ENCODE measurements around the gene KIF21B. TPM values are rescaled to one million over a fixed set of nuclear protein-coding genes. Genes with fewer than 3 reads are reported as not detected.

KIF21B gene, protein sequence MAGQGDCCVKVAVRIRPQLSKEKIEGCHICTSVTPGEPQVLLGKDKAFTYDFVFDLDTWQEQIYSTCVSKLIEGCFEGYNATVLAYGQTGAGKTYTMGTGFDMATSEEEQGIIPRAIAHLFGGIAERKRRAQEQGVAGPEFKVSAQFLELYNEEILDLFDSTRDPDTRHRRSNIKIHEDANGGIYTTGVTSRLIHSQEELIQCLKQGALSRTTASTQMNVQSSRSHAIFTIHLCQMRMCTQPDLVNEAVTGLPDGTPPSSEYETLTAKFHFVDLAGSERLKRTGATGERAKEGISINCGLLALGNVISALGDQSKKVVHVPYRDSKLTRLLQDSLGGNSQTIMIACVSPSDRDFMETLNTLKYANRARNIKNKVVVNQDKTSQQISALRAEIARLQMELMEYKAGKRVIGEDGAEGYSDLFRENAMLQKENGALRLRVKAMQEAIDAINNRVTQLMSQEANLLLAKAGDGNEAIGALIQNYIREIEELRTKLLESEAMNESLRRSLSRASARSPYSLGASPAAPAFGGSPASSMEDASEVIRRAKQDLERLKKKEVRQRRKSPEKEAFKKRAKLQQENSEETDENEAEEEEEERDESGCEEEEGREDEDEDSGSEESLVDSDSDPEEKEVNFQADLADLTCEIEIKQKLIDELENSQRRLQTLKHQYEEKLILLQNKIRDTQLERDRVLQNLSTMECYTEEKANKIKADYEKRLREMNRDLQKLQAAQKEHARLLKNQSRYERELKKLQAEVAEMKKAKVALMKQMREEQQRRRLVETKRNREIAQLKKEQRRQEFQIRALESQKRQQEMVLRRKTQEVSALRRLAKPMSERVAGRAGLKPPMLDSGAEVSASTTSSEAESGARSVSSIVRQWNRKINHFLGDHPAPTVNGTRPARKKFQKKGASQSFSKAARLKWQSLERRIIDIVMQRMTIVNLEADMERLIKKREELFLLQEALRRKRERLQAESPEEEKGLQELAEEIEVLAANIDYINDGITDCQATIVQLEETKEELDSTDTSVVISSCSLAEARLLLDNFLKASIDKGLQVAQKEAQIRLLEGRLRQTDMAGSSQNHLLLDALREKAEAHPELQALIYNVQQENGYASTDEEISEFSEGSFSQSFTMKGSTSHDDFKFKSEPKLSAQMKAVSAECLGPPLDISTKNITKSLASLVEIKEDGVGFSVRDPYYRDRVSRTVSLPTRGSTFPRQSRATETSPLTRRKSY (N-terminal part only)
- 0.43 TPM for total RNA-seq
- long read RNA-seq, result 0 reads

DNA sequence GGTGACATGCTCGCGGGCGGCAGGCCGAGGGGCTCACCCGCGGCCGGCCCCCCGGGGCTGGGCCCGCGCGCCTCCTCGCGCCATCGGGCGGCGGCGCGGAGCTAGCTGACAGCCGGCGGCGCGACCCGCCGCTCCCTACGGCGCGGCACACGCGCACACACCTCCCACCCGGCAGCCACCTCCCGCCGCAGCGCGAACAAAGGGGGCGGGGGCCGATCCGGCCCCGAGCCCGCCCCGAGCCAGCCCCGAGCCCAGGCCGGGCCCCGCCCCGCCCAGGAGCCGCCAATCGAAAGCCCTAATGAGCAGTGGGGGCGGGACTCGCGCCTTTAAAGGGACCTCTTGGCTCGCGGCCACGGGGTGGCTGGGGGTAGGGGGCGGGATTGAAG lies at the start of gene KIF21B:
Gene KIF21B (minus strand): TSS at position 198 of the 386 bp plus-strand sequence. CDS start 331 bp downstream, outside the sequence.
- peak; percentile 93 for DNase-seq (ENCODE audit: missing footprints)
- ATAC-seq, result peak; percentile 89
- intact Hi-C loops (cut with DNase I), result loop anchor here (5.0 kb wide), 1 partner anchor 51 kb away; no protein-coding TSS in a partner anchor

DNA sequence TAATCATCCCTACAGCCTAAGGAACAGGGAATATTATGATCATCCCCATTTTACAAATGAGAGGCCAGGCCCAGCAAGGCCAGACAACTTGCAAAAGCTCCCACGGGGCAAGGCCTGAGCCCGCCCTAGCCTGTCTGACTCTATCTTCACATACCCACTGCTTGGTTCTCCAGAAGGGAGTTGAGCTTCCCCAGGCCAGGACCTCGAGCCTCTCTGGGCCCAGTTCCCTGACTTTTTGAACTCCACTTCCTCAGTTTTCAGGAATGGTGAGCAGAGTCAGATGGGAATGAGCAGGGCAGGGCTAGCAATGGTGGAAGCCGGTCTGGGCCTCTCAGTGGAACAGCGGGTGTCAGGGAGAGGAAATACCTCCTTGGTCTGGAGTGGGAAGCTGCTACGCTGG lies 49.4 kb upstream of the KIF21B start:
- DNase-seq (ENCODE audit: missing footprints) (peak; percentile 52), ATAC-seq (peak; percentile 33)
- intact Hi-C loops (cut with DNase I), result no loop called here

DNA sequence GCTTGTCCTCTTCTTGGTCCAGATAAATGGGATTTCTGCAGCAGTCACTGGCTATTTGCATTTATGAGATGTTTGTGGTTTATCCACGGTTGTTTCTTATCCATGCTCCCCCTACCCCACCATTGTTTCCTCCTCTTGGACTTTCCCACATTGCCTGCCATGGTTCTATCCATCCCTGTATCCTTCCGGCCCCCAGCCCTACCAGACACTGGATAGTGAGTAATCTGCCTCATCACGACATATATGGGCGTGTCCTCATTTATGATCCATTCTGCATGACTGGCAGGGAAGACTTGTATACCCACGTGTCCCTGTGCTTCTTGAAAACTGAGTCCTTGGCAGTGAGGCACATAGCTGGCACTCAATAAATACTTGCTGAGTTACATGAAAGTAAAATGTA lies 48.6 kb upstream of the KIF21B start:
- no peak for ATAC-seq
- intact Hi-C loops (cut with DNase I), result no loop called here
- DNase-seq (ENCODE audit: missing footprints), result peak; percentile 32

DNA sequence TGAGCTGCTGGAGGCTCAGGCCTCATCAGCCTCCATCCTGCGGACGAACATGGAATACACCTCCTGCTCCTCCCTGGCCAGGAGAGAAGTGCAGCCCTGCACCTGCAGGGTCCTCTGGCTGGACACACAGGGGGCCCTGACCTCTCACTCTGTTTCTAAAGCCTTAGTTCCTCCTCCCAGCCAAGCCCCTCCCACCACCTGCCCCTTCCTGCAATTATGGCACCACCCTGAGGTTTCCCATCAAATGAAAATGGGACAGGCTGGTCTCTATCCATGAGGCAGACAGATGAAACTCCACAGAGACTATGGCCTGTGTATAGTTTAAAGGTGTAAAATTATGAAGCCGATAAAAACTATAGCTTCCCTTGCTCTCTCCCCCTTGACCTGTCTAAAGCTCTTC lies 46.1 kb upstream of the KIF21B start:
- intact Hi-C loops (cut with DNase I), result no loop called here
- DNase-seq (ENCODE audit: missing footprints), result no peak
- no peak for ATAC-seq

DNA sequence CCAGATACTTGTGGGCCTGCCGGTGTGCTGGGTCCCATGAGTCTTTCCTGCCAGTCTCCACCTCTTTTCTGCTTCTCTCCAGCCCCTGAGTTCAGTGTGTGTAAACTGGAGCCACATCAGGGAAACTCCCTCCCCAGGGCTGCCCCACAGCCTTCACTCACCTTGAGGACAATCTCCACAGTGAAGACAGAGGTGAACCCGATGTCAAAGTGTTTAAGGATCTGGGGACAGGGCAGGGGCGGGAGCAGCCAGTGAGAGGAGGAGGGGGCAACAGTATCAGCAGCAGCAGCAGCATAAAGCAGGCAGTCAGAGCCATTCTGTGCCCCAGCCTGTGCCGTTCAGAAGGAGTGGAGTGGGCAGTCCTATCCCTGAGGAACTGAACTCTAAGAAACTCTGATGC lies 45.5 kb upstream of the KIF21B start:
- intact Hi-C loops (cut with DNase I), result no loop called here
- ATAC-seq, result no peak

DNA sequence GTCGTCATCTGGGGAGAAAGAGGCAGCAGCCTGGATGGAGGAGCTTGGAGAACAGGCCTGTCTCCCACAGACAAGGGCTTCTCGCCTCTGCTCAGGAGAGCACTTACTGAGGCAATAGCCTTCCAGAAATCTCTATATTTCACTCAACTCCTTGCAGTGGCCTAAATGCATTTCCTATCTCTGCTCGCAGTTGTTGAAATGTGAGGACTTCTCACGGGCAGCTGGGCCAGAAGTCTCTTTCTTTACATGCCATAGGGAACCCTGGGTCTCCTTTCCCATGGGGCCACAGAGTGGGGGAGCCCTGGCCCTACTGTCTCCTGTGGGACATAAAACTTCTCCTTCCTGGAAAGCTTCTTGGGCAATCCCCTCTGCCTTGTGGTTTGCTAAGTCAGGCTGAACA lies 43.5 kb upstream of the KIF21B start:
- no peak for ATAC-seq
- intact Hi-C loops (cut with DNase I), result no loop called here
- DNase-seq (ENCODE audit: missing footprints), result no peak

More for the DNA sequence above, 45.5 kb upstream of the KIF21B start:
- DNase-seq (ENCODE audit: missing footprints), result no peak

DNA sequence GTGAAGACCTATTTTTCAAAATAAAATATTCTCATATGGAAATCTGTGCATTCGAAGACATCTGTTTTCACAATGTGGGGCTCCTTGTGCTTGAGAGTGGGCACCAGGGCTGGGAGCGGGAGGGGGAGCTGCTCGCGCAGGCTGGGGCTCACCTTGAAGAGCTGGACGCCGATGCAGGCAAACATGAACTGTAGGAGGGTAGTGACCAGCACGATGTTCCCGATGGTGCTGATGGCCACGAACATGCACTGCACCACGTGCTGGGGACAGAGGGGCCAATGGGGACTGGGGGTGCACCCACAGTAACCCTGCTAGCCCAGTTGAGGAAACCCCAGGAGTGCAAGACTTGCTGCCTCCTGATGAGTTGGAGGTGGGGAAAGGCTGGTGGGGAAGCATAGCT lies 42.2 kb upstream of the KIF21B start:
- intact Hi-C loops (cut with DNase I), result no loop called here
- no peak for ATAC-seq
- DNase-seq (ENCODE audit: missing footprints), result no peak

DNA sequence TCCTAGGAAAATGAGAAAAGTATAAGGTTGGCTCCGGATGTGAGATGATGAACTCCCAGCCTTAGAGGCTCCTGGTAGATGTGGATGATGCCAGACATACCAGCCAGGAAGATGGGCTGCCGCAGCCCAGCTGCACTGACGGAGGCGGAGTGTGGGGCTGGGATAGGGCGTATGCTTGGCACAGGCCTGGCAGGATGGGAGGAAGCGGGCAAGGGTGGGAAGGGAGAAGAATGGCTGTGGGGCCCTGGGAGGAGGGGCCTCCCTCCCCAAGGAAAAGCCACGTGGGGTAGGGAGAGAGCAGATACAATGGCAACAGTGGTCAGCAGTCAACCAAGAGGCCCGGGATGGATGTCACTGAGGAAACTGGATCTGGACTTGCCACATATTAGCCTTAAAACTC lies 41.3 kb upstream of the KIF21B start:
- ATAC-seq, result no peak
- intact Hi-C loops (cut with DNase I), result no loop called here
- DNase-seq (ENCODE audit: missing footprints), result no peak

DNA sequence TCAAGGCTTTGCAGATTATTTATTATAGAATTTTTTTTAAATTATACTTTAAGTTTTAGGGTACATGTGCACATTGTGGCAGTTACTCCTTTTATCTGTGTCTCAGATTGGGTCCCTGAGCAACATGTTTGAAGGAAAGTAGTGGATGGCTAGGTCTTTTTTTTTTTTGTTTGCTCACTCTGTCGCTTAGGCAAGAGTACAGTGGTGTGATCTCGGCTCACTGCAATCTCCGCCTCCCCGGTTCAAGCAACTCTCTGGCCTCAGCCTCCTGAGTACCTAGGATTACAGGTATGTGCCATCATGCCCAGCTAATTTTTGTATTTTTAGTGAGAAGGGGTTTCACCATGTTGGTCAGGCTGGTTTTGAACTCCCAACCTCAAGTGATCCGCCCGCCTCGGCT lies 39.6 kb upstream of the KIF21B start:
- ATAC-seq, result no peak
- DNase-seq (ENCODE audit: missing footprints), result no peak
- intact Hi-C loops (cut with DNase I), result no loop called here

DNA sequence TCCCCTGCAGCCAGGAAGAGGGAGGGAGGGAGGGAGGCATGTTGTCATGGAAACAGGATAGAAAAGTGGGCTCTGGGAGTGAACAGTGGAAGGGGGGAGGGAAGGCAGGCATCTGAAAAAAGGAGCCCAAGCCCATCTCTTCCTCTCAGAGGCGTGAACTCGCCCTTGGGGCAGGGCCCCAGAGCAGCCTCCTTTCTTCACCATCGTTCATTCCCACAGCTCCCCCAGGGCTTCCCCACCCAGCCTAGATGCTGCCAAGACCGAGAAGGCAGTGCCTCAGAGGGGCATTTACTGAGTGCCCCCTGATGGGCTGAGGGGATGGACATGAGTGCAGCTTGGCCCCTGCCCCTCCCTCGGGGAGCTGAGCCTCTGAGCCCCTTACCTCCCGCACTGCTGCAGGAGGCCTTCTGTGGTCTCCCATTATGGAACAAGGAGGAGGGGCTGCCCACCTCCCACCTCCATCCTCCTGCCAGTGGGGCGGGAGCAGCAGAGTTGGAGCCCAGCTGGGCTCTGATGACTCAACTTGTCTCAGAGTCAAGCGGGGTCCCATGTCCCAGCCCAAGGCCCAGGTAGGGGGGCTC lies 39.1 kb upstream of the KIF21B start:
- ATAC-seq (no peak), DNase-seq (ENCODE audit: missing footprints) (no peak)
- intact Hi-C loops (cut with DNase I), result no loop called here

DNA sequence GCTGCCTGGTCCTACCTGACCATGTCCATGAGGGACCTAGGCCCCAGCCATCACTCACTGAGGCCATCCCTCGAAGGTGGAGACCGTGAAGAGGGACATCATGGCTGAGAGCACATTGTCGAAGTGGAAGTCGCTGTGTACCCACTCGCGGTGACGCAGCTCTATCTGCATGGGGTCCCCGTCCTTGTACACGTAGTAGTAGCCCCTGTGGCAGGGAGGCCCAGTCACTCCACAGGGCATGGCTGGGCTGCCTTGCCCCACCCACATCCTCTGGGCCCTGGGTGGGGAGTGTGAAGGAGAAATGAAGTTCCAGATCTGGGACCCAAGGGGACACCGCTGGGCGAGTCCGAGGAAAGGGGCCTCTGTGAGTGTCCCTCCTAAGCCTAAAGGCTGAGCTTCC lies 38.4 kb upstream of the KIF21B start:
- intact Hi-C loops (cut with DNase I), result no loop called here
- no peak for ATAC-seq
- no peak for DNase-seq (ENCODE audit: missing footprints)

DNA sequence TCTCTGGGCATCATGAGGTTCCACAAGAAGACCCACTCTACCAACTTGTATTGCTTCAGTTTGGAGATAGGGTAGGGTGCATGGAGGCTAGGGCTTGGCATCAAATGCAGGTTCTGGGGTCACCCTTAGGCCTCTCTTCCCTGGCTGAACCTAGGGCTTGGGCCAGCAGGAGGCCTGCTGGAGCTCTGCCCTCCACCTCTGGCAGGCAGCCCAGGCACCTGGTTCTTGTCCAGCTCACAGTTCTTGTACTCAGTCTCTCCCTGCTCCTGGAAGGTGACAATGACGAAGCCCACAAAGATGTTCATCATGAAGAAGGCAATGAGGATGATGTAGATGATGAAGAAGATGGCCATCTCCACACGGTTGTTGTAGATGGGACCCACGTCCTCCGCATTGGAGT lies 37.5 kb upstream of the KIF21B start:
- no peak for DNase-seq (ENCODE audit: missing footprints)
- peak; percentile 42 for ATAC-seq
- intact Hi-C loops (cut with DNase I), result no loop called here

DNA sequence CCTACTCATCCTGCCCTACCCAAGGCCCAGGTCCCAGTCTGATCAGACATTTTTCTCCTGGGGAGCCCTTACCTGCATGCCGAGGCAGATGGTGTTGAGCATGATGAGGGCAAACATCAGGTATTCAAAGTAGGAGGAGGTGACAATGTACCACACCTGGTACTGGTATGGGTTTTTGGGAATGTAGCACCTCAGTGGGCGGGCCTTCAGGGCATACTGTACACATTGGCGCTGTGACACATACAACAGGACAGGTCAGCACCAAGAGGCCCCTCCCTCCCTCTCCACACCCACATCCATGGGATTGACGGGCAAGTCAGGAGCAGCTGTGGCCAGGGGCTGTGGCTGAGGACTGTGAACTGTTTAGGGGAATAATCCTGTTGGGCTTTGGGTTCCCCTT lies 37.1 kb upstream of the KIF21B start:
- peak; percentile 12 for ATAC-seq

DNA sequence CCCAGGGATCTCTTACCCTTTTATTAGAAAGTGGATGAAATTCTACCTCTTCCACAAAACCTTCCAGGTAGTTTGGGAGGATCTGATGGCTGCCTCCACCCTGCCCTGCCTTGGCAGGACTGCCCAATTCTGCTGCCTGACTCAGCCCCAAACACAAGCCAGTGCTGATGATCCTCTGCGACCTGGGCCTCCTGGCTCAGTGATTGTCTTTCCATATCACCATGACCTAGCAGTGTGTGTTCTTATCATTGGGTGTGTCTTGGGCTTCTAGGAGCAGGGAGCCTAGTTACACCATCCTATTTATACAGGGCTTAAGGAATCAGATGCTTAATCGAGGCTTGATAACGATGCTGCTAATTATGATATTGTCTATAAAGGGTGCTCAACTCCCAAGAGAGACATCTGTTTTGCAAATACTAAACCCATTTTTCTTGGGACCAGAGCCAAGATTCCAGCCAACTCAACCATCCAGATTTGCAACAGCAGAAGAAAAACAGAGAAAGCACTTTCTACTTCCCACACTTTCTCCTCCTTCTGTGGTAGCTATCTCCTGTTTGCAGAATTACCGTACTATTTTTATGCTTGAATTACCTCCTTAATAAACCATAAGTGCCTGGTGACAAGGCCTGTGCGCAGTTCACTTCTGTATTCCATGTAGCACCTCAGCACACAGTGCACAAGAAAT lies 36.5 kb upstream of the KIF21B start:
- ATAC-seq, result no peak
- DNase-seq (ENCODE audit: missing footprints), result no peak
- intact Hi-C loops (cut with DNase I), result no loop called here

More for the DNA sequence above, 37.1 kb upstream of the KIF21B start:
- intact Hi-C loops (cut with DNase I), result no loop called here
- no peak for DNase-seq (ENCODE audit: missing footprints)

DNA sequence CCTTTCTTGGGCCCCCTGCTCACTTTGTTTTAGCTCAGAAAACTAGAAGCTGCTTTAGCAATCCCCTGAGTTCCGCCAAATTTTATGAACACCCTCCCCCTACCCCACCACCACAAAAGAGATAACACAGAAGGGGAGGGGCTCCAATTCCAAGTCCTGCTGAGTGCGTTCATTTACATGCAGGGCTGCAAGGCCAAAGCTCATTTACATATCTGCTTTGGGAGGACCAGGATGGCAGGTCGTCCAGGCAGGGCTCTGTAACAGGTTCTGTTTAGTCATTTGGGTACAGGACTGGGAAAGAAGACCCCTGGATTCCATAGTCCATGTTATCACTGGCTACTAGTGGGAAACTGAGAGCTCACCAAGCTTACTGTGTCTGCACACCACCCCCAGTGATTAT lies 35.9 kb upstream of the KIF21B start:
- DNase-seq (ENCODE audit: missing footprints) (peak; percentile 11), ATAC-seq (no peak)
- intact Hi-C loops (cut with DNase I), result no loop called here

DNA sequence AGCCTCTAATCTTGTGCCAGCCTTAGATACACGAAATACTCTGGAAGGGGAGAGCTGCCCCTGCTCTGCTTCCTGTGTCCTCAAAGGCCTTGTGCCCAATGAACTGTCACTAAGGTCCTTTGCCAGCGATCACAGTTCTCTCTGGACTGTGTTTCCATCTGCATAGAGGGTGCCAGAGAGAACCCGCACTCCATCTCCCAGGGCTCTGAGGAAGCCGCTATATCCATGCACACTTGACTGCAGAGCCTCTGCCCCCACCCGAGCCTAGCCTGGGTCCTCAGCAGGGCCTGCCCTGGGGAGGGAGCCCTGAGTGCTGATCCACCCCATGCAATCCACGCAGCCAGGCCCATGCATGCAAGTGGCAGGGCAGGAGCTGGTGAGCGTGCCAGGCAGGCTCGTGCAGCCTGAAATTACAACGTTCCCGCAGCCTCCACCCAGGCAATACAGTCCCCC lies 30.6 kb upstream of the KIF21B start:
- peak; percentile 57 for ATAC-seq

DNA sequence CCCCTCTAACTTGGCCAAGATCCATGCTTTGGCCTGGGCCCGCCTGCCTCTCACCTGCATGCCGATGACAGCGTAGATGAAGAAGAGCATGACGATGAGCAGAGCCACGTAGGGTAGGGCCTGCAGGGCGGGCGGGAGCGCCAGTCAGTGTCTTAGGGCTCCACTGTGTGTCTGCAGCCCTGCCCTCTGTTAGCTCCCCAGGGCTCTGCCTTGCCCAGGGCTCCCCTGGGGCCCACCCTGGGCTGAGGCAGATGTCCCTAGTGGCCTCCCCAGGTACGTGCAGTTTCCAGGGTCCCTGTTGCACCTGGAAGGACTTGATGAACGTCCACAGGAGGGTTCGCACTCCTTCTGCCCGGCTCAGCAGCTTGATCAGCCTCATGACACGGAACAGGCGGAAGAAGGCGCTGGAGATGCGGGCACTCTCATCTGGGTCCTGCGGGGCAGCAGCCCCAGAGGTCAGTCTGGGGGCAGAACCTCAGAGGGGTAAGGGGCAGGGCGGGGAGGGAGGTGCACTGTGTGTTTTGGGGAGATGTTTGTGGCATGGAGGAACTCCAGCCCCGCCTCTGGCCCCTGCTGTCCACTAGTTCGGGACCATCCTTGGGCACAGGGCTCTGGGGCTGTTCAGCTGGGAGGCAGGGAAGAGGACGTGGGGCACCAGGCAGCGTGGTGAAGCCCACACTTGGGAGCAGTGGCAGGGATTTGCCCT lies 29.8 kb upstream of the KIF21B start:
- intact Hi-C loops (cut with DNase I), result no loop called here
- DNase-seq (ENCODE audit: missing footprints), result peak; percentile 41
- ATAC-seq, result no peak

More for the DNA sequence above, 30.6 kb upstream of the KIF21B start:
- intact Hi-C loops (cut with DNase I), result no loop called here
- peak; percentile 54 for DNase-seq (ENCODE audit: missing footprints)

DNA sequence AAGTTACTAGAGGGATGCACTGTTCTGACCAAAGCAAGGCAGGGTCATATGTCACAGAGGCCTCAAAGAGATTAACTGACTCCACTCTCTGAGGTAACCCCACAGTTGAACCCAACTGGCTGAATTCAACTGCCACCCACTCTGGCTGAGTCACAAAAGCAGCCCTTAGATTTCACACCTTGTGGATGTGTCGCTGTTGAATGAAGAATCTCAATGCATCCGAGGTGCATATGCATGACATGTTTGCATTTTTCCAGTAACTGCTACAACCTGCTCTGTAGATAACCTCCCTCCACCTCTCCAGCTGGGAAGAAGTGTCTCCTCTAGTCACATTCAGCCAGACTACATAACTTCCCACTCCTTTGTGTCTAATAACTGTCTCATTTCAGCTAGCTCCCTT lies 27.9 kb upstream of the KIF21B start:
- ATAC-seq (no peak), DNase-seq (ENCODE audit: missing footprints) (no peak)
- intact Hi-C loops (cut with DNase I), result no loop called here
